NCI-H1092 treated with DMSO at 0.1 percent for 48 hours (cell line): ENCODE results near the gene CDCP1.
"Not testable (repeated sequence)": the region's sequence is repeated elsewhere in the genome, so short reads cannot be mapped to it uniquely, and the experiment has no call there.

ENCODE experiments used
- DNase-seq: peaks from one replicate; lab custom pipeline; 2025; lab: John Stamatoyannopoulos, UW

CDCP1 gene

DNA sequence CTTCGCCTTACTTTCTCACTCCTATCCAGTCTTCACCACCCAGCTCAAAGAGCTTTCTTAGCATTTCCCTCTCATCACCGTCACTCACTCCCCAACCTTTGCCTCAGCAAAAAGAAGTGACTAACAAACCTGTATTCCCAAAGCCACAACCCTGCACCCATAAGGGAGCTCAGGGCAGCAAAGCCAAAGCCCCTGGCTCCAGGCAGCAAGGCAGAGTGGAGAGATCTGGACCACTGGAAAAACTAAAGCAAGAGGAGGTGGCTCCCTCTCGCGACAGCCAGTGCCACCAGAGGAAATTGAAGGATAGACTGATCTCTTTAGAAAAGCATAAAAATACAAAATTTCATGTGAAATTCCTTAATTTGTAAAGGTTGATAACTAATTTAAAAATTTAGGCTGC is 25.1 kb upstream of the CDCP1 start:
- no peak for DNase-seq

DNA sequence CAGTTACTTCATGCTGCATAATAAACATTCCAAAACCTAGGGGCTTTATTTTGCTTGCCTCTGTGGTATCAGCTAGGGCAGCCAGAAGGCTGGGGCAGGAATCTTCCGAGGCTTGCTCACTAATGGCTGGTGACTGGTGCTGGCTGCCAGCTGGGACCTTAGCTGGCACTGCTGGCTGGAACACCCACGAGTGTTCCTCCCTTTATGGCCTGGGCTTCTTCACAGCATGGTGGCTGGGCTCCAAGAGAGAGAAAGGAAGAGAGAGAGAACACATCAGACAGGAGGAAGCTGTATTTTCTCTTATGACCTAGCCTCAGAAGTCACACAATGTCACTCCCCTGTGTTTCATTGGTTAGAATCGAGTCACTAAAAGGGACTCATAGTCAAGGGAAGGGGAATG is 23.9 kb upstream of the CDCP1 start:
- no peak for DNase-seq

DNA sequence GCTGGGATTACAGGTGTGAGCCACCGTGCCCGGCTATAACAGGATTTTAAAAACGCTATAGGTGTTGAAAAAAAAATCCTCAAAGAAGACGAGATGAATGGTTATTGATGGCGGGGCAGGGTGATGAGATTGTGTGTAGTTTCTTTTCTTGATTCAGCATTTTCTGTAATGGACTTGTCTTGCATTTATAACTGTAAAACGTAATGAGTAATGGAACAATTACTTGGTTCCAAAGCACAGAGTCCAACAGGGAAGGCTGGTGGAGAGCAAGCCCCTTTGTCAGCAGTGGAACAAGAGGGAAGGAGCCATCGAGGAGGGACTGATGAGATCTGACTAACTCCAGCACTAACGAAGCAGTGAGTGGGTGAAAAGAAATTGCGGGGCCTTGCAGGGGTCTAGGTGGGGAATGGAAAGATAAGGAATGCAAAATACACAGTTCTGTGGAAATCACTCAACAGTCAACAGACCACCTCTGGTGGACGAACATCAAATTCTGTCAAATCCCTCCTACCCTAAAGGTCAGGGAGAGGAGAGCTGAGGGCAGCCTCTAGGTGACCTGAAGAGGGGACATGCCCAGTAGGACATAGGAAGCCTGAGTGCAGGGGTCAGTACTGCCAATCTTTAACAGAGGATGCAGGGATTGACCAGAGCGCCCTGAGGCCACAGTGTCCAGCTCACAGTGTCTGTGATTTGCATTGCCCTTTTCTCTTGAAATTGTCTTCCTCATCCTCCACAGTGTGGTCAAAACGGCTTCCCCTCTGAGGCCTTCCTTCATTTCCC is 23.1 kb upstream of the CDCP1 start:
- DNase-seq = no peak

DNA sequence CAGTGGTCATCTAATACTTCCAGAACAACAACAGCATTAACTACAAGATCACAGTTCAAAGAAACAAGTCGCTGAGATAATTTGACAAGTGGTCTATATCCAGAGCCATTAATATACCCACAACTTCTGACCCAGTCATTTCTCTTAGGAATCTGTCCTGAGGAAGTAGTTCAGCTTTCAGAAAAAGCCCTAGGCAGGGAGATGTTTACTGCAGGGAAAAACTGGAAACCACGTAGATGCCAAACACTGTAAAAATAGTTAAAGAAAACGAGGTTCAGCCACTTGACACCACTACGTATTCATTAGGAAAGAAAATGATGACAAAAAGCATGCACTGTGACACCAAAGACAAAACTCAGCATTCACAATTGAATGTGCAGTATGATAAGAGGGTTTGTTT is 22.3 kb upstream of the CDCP1 start:
- no peak for DNase-seq

DNA sequence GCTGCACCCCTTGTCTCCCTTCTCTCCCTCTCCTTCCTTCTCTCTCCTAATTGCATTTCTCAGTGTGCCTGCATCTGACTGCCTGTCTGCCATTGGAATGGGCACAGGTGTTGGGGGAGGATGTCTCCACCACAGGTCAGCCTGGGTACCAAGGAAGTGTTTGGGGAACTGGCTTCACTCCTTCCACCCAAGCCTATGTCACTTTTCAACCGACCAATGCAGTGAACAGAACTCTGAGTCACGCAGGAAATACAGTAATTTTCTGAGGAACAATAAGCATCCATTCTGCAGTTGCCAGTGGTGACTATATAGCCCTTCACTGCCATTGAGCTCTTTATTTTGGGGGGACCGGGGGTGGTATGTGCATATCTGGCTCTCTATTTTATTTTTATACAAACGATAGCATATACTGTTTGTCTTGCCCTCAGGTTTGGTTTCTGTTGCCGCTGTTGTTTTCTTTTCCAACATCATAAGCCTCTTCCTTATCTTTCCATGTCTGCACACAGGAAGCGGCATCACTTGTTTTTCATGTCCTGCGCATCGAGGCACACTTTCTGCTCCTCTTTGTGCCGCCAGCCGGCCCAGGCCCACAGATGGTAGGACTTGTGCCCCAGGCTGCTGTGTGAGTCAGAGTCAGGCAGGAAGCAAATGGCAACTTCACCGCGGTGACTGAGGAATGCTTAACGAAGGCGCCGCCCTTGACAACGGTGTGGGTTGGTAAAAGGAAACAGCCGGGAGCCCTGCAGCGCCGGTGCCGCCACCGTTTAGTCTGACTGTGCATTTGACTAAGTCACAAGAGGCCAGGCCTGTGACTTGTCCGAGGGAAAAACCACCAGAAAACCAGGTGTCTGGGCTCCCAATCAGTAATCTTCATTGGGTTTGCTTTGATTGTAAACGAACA is 21.1 kb upstream of the CDCP1 start:
- DNase-seq = peak; percentile 9

DNA sequence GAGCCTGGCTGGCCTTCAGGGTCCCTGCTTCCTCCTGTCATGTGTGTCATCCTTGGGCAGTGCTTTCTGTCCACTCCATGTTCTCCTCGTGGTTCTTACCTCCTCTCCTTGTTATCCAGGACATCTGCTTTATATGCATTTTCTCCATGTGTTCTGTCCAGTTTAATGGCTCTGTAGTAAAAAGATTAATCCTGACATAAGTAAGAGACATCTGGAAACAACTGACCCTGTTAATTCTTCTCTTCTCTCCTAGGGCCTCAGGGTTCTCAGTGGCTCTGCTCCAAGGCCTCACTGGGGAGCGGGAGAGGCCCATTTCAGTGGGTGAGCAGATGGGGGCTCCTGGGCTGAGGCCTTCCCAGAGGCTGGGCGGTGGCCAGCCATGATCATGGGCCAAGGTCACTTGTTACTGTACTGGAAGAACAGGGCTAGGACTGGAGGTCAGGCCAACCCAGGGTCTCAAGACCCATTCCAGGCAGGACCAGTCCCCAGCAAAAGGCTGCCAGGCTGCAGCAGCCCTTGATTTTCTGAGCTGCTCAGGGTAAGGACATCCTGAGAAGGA is 20.2 kb upstream of the CDCP1 start:
- no peak for DNase-seq

DNA sequence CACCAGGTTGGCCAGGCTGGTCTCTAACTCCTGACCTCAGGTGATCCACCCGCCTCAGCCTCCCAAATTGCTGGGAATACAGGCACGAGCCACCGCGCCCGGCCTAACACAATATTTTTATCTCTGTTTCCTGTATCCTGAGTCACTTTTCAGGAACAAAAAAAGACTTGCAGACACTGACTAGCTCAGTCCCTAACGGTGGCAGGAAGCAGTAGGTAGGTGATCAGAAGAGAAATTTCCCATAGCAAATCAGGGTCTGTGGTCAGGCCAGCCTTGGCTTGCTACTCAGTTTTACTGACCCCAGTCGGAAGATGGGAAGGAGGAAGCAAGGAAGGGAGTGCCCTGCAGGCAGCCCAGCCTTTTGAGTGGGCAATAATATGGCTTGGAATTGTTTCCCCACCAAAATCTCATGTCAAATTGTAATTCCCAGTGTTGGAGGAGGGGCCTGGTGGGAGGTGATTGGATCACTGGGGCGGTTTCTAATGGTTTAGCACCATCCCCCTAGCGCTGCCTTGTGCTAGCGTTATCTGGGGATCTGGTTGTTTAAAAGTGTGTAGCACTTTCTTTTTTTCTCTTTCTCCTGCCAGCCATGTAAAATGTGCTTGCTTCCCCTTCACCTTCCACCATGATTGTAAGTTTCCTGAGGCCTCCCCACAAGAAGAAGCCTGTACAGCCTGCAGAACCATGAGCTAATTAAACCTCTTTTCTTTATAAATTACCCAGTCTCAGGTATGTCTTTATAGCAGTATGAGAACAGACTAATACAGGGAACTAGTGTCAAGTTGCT is 19.5 kb upstream of the CDCP1 start:
- DNase-seq = no peak

DNA sequence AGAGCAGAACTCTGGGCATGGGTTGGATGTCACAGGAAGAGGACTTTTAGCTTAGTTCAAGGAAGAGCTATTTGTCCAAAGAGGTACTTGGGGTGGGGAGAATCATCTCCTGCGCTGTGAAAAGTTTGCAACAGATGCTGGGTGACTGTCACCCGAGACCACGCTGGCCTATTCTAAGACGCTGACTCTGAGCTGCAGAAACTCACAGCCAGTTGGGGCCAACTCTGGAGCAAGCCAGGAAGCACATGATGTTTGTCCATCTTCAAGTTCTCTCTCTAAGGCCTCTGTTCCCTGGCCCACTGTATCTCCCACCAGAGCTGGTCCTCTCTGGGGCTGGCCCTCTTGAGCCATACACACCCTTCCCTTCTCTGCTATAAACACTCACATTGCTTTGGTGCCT is 17.9 kb upstream of the CDCP1 start:
- no peak for DNase-seq

DNA sequence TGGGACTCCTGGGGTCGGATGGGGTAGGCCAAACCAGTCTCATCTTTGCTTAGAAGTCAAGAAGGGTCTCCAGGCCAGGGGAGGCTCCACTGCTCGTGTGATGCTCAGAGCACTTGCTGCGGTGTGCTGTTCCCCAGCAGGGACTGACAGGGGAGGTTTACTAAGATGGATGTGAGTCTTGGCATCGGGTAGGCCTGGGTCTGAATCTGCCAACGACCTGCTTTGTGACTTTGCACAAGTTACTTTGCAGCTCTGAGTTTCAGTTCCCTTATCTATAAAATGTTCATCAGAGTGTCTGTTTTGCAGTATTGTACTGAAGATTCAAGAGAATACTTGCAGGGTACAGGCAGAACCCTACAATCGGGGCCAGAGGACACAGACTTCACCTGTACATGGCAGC is 17.3 kb upstream of the CDCP1 start:
- DNase-seq = no peak

DNA sequence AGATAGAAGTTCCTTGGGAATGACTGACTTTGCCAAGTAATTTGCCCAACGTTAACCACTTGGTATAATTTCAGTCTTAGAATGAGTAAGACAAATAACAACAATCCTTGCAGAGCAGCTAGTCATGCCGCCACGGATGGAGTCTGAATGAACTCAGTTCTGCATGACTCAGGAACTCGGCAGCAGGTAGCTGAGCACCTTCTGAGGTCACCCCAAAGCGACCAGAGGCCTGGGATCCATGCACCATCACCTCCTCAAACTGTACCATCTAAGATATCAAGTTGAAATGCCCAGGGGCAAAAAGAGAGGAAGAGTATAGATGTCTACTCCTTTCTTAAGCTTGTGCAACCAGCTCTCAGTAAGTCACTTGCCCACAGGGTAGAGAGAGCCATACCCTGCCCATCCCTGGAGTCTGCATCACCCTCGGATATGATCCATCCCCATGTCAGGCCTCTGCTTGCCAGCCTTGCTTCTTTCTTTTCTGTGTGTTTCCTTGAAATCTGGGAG is 8.5 kb upstream of the CDCP1 start:
- DNase-seq = no peak

DNA sequence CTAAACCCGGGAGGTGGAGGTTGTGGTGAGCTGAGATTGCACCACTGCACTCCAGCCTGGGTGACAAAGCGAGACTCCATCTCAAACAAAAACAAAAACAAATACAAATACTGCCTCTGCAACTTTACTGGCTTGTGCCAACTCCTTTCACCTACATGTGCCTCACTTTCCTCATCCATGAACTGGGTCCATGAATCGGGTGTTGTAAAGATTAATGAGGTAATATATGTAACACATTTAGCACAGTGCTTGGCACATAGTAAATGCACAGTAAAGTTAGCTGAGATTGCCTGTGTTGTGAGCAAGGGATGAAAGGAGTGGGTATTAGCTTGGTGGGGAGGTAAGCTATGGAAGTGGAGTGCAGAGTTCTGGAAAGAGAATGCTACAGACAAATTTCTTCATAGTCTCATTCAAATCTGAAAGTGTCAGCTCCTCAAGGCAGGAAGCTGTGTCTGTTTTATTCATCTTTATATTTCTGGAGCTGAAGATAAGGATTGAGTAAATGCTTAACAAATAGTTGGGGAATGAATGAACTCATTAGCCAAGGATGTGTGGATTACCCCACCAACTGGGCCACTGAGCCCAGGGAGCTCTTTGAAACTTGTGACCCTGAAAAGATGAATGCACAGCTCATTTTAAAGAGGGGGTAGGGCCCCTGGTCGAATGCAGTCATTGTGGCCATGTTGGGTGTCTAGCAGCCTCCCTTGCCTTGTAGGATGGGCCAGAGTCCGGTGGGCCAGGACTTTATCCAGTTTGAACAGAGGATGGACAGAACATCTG is 7.7 kb upstream of the CDCP1 start:
- no peak for DNase-seq

DNA sequence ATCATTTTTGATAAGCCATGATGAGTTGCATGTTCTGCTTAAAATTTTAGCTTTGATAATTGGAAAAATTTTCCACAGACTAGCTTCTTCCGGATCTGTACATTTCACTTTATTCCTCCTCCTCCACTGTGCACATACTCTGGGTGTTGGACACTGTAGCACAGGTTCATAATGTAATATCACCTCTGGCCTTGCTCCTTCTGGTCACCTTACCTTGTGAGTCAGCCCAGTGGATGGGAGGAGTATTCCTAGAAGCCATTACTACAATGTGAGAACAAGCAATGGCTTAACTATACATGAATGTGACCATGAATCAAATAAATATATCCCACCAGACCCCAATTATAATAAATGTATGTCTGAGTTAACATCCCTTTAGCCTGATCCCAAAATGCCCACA is 6.1 kb upstream of the CDCP1 start:
- no peak for DNase-seq

DNA sequence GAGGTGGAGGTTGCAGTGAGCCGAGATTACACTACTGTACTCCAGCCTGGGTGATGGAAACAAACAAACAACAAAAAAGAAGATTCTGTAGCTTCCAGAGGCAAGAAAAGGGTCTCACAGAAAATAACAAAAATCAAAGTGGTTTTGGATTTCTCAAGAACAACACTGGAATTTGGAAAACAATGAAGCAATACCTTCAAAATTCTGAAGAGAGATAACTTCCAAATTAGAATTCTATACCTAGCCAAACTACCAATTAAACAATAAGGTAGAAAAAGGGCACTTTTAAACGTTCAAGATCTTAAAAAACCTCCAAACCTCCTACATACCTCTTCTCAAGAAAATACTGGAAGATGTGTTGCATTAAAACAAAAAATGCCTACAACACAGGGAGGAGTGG is 4.9 kb upstream of the CDCP1 start:
- DNase-seq = no peak

DNA sequence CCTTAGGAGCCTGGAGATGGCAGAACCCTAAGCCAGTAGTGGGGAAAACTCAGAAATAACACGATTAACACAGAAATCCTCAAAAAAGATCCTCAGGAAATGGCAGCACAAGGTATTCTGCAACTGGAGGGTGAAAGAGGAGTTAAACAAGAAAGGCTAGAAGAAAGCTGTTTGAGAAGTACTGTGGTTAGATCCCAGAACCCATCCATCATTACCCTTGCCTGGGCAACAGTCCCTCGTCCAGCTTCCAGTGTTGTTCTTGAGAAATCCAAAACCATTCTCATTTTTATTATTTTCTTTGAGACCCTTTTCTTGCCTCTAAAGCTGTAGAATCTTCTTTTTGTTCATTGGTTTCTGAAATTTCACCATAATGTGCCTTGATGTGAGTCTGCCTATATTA is 2.7 kb upstream of the CDCP1 start:
- no peak for DNase-seq

DNA sequence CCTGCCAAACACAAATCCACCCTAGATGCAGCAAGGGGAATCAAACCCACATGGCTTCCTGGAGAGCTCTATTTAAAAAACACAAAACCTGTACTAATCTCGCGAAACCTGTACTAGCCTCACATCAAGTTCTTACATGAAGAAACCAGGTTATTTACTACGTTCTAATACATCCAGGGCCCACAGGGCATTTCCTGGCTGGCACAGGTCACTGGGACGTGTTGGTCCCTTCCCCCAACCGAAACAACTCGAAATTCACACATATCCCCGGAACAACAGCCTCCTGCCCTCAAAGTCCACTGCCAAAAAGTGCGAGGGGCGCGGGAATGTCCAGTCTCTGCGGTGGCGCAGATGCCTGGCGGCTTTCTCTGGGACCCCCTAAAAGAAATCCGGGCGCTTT is 955 bp downstream of the CDCP1 start:
- no peak for DNase-seq

DNA sequence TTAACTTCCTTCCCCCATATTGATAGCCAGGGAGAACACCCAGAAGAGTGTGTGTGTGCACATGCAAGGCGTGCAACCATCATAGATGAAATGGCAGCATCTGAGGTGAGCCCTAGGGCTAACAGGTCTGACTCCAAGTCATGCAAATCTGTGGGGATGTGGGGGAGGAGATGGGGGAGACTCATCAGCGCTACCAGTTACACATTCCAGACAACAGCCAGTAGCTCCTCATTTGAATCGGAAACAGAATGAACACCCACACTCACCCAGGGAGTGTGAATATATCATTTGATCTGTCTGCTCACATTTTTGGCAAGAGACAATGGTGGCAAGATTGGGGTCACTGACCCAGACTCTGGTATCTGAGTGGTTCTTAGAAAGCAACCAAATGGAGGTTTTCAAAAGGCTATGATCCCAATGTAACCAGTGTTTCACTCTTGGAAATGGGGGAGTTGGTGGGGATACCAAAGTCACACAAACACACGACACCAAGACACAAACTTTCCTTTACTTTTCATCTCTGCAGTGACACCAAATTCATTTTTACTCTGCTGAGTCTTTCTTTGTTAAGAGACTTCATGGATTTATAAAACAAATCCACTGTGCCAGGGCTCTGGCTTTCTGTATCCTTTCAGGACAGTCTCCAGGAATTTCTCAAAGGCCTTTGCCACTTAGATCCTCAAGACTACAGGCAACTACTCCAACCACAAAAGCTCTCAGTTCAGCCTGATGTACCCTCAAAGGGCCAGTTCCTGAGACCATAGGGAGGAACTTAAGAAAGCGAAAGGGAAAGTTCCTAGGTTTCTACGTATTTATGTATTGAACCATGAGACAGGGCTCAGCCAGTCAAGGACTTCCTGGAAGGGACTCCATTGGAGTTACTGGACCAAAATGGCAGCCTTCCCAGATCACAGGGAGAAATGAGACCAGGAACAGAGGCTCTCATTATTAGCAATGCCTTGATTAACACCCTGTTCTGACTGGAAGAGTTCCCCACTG is 2.2 kb downstream of the CDCP1 start:
- no peak for DNase-seq

DNA sequence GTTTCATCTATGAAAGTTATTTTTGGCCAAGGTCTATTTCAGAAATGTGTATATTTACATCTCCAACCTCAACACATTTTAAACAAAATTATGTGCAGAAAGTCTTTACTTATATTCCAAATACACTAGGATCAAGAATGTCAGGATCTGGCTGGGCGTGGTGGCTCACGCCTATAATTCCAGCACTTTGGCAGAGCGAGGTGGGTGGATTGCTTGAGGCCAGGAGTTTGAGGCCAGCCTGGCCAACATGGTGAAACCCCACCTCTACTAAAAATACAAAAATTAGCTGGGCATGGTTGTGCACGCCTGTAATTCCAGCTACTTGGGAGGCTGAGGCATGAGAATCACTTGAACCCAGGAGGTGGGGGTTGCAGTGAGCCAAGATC is 5.4 kb downstream of the CDCP1 start:
- not testable (repeated sequence) for DNase-seq

DNA sequence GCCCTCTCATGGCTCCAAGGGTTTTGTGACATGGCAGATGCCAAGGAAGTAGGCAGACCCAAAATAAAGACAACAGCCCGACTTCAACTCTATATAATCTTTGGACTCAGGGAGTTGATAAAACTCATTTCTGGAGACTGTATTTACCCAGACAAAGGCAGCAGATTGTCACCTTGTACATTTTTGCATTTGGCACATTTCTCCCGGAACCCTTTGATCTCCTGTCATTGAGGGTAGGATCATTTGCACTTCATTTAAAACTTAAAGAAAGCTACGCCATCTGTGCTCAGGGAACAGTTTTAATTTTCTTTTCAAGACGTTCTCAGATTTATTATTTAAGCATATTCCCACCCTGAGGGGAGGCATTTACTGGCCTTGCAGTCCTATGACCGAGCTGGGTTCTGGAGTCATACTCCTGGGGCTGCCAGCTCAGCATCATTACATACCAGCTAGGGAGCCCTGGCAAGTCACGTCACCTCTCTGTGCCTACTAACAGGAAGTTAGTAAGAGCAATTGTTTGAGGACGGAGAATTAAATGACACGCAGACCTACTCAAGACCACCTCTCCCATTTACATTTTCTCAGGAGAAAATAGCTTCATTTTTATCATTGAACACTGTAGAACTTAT is 5.9 kb downstream of the CDCP1 start:
- no peak for DNase-seq

DNA sequence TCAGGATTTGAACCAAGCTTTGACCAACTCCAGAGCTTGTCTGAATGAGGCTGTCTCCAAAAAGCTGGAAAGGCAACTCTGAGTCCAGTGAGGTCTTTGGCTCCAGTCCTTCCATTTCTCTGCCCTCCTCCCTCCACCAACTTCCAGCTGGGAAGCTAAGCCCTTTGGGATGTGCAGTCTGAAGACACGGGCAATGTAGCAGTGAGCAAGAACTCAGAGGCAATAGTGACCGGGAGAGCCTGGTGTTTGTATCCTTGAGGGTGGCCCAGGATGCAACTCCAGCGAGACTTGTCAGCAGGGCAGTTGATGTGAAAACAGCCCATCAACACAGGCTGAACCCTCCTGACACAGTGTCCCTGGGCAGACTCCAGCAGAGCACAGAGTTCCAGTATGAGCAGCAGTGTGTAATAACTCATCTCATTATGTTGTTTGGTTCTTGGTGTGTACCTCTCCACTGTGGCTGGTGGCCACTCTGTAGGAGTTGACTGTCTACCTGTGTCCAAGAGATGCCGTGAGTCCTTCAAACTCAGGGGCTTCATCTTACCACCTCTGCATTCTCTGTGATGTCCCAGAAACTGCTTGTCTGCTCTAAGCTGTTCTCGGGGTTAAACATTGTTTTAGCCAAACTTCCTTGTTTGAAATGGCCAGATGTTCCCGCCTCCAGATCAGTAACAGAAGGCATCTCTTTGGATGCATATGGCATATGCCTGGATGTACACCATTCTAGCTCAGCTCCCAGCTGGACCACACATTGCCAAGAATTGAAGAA is 6.6 kb downstream of the CDCP1 start:
- no peak for DNase-seq
